HG03520 (cell line): Measurements from ENCODE around the gene TREX2.

Experiments used
- ATAC-seq: cut with Tn5 transposase; IDR thresholded peaks from one replicate; pipeline ENCODE4 v1.9.1; 2021; ENCODE audit warnings: mild to moderate bottlenecking, moderate library complexity; ENCODE audit not compliant: unreplicated experiment

Gene TREX2

DNA sequence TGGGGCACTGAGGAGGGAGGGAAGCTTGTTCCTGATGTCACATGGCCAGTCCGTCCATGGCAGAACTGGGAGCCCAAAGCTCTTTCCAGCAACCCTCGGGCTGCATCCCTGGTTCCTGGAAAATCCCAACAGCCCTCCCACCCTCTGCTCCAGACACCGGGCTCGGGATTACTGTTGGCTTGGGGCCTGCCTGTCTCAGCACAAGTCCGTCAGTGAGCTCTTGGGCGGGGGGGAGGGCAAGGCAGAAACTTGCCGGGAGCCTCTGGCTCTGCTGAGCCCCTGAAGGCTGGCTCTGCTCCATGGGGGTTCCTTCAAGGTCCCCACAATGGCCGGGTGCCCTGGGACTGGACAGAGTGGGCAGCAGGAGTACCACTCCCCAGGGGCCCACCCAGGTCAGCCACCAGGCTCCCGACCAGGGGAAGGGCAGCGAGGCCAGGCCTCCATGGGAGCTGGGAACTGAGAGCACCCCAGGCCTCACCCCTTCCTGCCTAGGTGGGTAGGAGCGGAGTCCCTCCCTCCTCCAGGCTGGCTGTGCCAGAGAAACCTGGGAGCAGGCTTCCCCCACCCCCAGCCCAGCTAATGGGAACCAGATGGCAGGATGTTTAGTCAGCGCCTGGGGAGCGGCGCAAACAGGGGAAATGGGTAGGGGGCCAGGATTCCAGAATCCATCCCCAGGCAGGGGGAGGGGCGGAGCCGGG is 31.0 kb upstream of the TREX2 start:
- ATAC-seq, result no peak

- no peak for ATAC-seq
Observed at GRCh38 chrX:153475751-153476281, 30.0 kb upstream of the TREX2 start.

DNA sequence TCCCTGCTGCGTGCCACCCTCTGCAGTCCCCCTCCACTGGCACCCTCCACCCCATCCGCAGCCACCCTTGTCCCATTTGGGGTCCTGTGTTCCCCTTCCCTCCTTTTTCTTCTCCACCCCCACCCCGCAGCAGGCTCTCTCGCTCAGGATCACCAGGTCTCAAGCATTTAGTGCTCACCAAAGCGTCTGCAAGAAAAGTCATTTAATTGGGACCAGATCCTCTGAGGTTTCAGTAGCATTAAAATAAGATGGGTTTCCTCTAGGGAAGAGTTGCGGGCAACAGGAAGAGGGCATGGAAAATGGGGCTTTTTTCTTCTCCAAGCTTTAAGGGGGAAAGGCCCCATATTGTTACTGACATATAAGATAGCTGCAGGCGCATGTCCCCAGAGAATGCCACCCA is 29.4 kb upstream of the TREX2 start:
- no peak for ATAC-seq

DNA sequence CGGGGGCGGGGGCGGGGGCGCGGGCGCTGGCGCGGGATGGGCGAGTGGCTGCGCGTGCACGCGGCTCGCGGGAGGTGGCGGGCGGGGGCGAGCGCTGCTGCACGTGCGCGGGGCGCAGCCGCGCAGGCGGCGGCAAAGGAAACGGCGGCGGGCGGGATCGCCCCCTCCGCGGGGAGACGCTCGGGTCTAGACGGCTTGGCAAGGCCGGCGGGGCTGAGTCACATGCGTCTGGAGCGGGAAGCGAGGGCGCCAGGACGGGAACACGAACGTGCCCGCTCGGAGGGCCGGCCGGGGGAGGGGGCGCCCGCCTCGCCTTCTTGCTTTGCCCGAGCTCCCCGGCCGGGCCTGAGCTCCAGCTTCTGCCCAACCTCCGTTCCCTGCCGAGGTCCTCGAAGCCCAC is 28.9 kb upstream of the TREX2 start:
- no peak for ATAC-seq

DNA sequence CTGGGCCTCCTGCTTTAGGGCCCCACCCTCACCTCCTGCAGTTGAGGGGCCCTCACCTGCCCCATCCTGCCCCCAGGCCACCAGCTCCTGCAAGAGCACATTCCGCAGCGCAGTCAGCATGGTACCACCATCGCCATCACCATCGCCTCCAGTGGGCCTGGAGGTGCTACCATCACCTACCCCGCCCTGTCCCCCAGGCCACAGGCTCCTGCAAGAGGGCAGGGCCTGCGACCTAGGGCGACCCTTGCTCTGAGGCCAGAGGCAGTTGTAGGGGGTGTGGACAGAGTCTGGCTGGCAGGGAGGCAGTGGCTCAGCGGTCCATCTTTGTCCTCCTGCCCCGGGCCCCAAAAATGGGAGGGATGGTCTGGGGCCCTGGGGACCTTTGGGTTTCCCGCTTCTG is 28.4 kb upstream of the TREX2 start:
- no peak for ATAC-seq

- no peak for ATAC-seq
Observed at GRCh38 chrX:153473126-153473525, 27.3 kb upstream of the TREX2 start.

DNA sequence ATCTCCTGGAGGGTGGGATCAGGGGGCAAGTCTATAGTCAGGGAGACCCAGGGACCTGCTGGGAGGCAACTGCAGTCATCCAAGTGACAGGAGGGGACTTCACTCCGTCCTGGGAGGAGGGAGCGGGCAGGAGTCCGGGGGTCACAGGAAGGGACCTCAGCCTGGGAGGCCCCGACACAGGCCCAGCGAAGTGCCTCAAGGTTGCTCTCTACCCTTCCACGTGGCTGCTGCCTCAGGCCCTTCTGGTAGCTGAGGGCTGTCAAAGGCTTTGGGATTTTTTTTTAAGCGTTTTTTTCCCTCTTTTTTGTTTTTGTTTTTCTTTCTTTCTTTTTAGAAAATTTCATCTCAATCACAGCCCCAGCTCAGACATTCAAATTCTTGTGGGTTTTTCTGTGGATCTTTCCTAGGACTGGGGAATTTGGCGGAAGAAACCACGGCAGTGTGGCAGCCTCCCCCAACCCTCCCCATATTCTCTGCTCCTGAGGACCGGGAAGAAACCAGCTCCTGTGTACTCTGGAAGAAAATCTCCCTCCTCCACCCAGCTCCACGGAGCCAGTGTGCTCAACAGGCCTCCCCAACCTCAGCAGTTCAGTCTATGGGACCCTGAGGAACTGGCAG is 25.9 kb upstream of the TREX2 start:
- no peak for ATAC-seq

- ATAC-seq, result peak; percentile 68
Observed at GRCh38 chrX:153470411-153471363, 24.8 kb upstream of the TREX2 start, which contains the start of gene HAUS7. HAUS7 (minus strand) TSS chrX:153470576; CDS start chrX:153470557, 19 bp downstream.

- peak; percentile 27 for ATAC-seq
Observed at GRCh38 chrX:153469811-153470410, 24.1 kb upstream of the TREX2 start.

GRCh38 chrX:153468008-153468580 is 22.2 kb upstream of the TREX2 start:
- no peak for ATAC-seq

- no peak for ATAC-seq
Observed at GRCh38 chrX:153465691-153466380, 20.0 kb upstream of the TREX2 start.

- no peak for ATAC-seq
Observed at GRCh38 chrX:153464116-153464515, 18.3 kb upstream of the TREX2 start.

- ATAC-seq, result no peak
Observed at GRCh38 chrX:153463556-153463955, 17.7 kb upstream of the TREX2 start.

GRCh38 chrX:153463031-153463430 is 17.2 kb upstream of the TREX2 start:
- ATAC-seq, result no peak

GRCh38 chrX:153462291-153462690 is 16.4 kb upstream of the TREX2 start:
- ATAC-seq, result no peak

DNA sequence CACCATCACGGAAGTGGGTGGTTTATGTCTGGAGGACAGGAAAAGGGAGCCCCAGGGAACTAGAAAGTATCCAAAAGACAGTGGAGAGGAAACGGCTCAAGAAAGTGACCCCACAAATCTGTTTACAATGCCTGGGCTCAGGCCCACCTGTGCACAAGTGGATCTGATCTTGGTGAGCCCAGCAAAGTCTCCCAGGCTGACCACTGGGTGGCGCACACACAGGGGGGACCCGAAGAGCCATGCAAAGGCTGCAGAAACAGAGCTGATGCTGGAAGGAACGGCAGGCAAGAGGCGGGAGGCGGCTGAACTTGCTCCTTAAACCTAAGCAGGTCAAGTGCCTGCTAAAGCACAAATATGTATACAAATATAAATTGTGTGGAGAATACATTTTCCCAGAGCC is 15.0 kb upstream of the TREX2 start:
- no peak for ATAC-seq

GRCh38 chrX:153459986-153460385 is 14.1 kb upstream of the TREX2 start:
- ATAC-seq, result no peak

DNA sequence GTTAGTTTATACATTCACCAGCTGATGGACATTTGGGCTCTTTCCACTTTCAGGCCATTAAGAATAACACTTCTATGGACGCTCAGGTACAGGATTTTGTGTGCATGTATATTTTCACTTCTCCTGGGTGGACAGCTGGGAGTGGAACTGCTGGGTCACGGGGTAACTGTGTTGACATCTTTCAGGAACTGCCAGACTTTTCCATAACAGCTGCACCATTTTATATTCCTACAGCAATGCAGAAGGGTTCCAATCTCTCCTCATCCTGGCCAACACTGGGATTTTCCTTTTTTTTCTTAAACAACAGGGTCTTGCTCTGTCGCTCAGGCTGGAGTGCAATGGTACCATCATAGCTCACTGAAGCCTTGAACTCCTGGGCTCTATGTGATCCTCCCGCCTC is 12.6 kb upstream of the TREX2 start:
- no peak for ATAC-seq

DNA sequence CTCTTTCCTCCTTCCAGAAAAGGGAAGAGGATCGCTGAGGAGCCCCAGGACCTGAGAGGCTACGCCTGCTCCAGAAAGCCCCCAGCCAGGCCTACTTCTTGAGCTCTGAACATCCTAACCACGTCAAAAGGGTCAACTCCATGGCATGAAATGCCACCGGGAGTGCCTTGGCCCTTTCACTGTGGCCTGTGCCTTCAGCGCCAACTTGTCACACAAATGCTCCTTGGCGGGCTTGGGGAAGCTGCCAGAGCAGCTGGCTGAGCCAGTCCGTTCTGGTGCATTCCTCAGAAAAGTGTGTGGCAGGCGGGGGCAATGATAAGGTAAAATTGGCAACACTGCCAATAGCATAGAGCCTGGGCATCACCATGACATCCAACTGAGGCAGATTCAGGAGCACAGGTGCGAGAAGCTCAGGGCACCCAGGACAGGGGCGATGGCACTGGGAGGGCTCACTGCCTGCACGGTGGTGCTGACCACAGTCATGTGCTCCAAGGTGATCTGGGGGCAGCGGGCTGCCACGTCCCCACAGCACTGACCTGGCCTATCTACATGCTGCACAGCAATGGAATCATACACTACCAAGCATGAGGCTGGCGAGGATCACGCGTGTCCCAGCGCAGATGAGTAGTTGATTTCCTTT is 12.1 kb upstream of the TREX2 start:
- ATAC-seq, result no peak
